Measurements from ENCODE around the gene TSTD2.

TSTD2 gene

DNA sequence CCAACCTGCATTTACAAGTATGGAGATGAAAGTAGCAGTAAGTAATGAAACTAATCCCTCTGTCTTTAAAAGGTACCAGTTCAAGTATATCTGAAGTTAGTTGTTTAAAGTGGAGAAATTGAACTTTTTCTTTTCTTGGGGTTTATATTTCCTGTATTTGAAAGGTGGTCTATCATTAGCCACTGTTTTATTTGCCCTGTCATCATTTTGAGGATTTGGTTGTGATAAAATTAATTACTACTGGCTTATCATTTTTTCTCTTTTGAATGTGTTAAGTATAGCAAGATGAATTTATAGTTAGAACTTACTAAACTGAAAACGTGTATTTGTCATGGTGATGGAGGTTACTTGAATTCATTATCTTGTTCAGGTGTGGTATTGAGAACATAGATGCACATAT lies 25.5 kb upstream of the TSTD2 start:
- ChIA-PET CTCF (no interaction called here), POLR2A (no interaction called here)
- no peak for DNase-seq (ENCODE audit: extremely low spot score)
- TF ChIP-seq, protein P1, sequence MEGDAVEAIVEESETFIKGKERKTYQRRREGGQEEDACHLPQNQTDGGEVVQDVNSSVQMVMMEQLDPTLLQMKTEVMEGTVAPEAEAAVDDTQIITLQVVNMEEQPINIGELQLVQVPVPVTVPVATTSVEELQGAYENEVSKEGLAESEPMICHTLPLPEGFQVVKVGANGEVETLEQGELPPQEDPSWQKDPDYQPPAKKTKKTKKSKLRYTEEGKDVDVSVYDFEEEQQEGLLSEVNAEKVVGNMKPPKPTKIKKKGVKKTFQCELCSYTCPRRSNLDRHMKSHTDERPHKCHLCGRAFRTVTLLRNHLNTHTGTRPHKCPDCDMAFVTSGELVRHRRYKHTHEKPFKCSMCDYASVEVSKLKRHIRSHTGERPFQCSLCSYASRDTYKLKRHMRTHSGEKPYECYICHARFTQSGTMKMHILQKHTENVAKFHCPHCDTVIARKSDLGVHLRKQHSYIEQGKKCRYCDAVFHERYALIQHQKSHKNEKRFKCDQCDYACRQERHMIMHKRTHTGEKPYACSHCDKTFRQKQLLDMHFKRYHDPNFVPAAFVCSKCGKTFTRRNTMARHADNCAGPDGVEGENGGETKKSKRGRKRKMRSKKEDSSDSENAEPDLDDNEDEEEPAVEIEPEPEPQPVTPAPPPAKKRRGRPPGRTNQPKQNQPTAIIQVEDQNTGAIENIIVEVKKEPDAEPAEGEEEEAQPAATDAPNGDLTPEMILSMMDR (IDR thresholded peaks at IDR 0.05; ENCODE audit: control extremely low read depth, extremely low read depth, low read depth, missing control alignments) = no peak

DNA sequence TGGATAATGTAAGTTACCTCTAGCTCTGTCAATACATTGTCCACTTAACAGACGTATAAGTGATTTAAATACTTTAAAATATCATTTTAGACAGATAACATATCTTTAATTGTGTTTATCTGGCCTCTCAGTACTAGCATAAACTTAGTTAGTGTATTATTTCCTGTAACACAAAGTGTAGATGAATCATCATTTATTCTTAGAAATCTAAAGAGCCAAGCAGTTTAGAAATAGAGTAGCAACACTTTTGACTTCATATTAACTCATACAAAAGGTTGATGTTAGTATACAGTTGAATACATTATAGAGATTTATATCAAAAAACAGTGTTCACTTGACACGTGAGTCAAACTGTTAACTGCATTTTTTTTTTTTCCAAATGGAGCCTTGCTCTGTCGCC lies 18.5 kb upstream of the TSTD2 start:
- ChIA-PET POLR2A (no interaction called here), CTCF (no interaction called here)
- TF ChIP-seq, protein P1 (IDR thresholded peaks at IDR 0.05; ENCODE audit: control extremely low read depth, extremely low read depth, low read depth, missing control alignments) = no peak
- no peak for DNase-seq (ENCODE audit: extremely low spot score)

DNA sequence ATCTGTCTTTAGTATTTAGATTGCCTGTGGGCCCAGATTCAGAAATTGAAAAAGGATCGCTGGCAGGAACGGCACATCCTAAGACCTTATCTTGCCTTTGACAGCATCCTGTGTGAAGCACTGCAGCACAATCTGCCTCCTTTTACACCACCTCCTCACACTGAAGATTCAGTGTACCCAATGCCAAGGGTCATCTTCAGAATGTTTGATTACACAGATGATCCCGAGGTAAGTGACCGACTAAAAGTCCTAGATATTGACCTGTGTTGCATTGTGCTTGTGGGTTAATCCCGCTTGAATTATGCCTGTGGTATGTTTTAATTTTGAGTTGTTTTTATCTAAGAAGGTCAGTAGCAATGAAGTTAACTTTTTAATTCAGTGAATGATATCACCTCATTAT lies 14.8 kb upstream of the TSTD2 start:
- POLR2A ChIA-PET = no interaction called here
- TF ChIP-seq, protein P1 (IDR thresholded peaks at IDR 0.05; ENCODE audit: control extremely low read depth, extremely low read depth, low read depth, missing control alignments) = no peak
- CTCF ChIA-PET = interaction anchor here (1.3 kb wide), 1 partner anchor 33 kb away, joined by 5 read pairs; no protein-coding TSS in a partner anchor
- DNase-seq (ENCODE audit: extremely low spot score) = no peak

DNA sequence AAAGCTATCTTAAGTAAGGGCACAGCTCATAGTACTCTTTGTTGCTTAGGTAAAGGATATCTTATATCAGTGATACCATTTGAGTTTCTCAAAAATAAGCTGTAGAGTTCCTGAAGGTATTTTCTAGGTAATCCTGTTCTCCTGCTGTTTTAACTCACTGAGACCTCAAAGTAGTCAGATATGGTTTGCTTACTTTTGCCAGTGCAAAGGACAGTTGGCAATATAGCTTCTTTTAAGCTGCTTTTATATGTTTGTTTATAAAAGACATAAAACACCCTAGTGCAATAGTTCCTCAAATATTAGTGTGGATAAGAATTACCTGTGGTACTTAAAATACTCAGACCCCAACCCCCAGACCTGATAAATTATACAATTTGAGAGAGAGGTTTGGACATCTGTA lies 12.6 kb upstream of the TSTD2 start:
- POLR2A ChIA-PET = interaction anchor here (0.8 kb wide), 1 partner anchor 12 kb away, joined by 3 read pairs; the partner anchor contains the start of genes NCBP1 and TSTD2
- CTCF ChIA-PET = interaction anchor here (1.0 to 2.0 kb wide), 12 partner anchors 9 to 389 kb away, joined by 3 to 11 read pairs (median 4); partner anchors contain the start of genes NCBP1 and TSTD2
- TF ChIP-seq, protein P1 (IDR thresholded peaks at IDR 0.05; ENCODE audit: control extremely low read depth, extremely low read depth, low read depth, missing control alignments) = no peak
- no peak for DNase-seq (ENCODE audit: extremely low spot score)

- DNase-seq (ENCODE audit: extremely low spot score) = no peak
- POLR2A ChIA-PET = no interaction called here
- TF ChIP-seq, protein P1 (IDR thresholded peaks at IDR 0.05; ENCODE audit: control extremely low read depth, extremely low read depth, low read depth, missing control alignments) = no peak
- CTCF ChIA-PET = interaction anchor here (1.5 to 4.1 kb wide), 6 partner anchors 18 to 213 kb away, joined by 3 to 20 read pairs (median 6); no protein-coding TSS in a partner anchor
These were observed 7.2 kb upstream of the TSTD2 start for GRCh38 chr9:97640325-97640724.

DNA sequence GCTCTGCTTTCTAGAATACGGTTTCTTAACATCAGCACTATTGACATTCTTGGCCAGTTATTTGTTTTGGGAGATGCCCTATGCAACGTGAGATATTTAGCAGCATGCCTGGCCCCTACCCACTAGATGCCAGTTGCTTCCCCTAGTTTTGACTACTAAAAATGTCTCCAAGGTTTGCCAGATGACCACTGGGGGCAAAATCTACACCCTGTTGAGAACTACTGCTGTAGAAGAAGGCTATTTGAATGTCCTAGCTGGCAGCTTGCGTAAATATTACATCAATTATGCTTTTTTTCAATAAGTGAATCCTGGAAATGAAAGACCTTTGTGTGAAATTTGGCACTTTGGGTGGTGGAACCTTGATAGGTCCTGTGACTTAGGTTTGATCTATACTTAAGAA lies 5.5 kb upstream of the TSTD2 start:
- ChIA-PET CTCF (interaction anchor here (1.0 to 4.1 kb wide), 8 partner anchors 11 to 176 kb away, joined by 3 to 20 read pairs (median 4); no protein-coding TSS in a partner anchor), POLR2A (no interaction called here)
- TF ChIP-seq, protein P1 (IDR thresholded peaks at IDR 0.05; ENCODE audit: control extremely low read depth, extremely low read depth, low read depth, missing control alignments) = no peak
- DNase-seq (ENCODE audit: extremely low spot score) = no peak
